GM18870 (cell line): ENCODE results near the gene SLC1A1.
A peak's percentile ranks its signal among the peaks of the same experiment; 100 is the strongest.
"Not testable (repeated sequence)": the region's sequence is repeated elsewhere in the genome, so short reads cannot be mapped to it uniquely, and the experiment has no call there.

ENCODE experiments used
- ATAC-seq: cut with Tn5 transposase; IDR thresholded peaks from one replicate; pipeline ENCODE4 v1.9.1; 2021; ENCODE audit warnings: moderate library complexity; ENCODE audit not compliant: unreplicated experiment

Gene SLC1A1

GRCh38 chr9:4540425-4540824, 50.2 kb downstream of the SLC1A1 start:
- no peak for ATAC-seq

GRCh38 chr9:4541281-4541680, 51.0 kb downstream of the SLC1A1 start:
- no peak for ATAC-seq

- ATAC-seq, result no peak
Observed at GRCh38 chr9:4541856-4542255, 51.6 kb downstream of the SLC1A1 start.

GRCh38 chr9:4544714-4545113, 54.4 kb downstream of the SLC1A1 start:
- not testable (repeated sequence) for ATAC-seq

- no peak for ATAC-seq
Observed at GRCh38 chr9:4547016-4547415, 56.7 kb downstream of the SLC1A1 start.

GRCh38 chr9:4548811-4549725, 58.8 kb downstream of the SLC1A1 start:
- no peak for ATAC-seq

GRCh38 chr9:4549751-4550295, 59.6 kb downstream of the SLC1A1 start:
- ATAC-seq, result no peak

- ATAC-seq, result no peak
Observed at GRCh38 chr9:4550777-4551484, 60.7 kb downstream of the SLC1A1 start.

GRCh38 chr9:4553951-4554381, 63.7 kb downstream of the SLC1A1 start:
- no peak for ATAC-seq

GRCh38 chr9:4555236-4555635, 65.0 kb downstream of the SLC1A1 start:
- no peak for ATAC-seq

- ATAC-seq, result no peak
Observed at GRCh38 chr9:4558371-4558998, 68.2 kb downstream of the SLC1A1 start.

- peak; percentile 71 for ATAC-seq
Observed at GRCh38 chr9:4559261-4560182, 69.3 kb downstream of the SLC1A1 start.

GRCh38 chr9:4563105-4563504, 72.8 kb downstream of the SLC1A1 start:
- no peak for ATAC-seq

GRCh38 chr9:4566806-4567205, 76.5 kb downstream of the SLC1A1 start:
- ATAC-seq, result no peak

GRCh38 chr9:4567601-4568000, 77.3 kb downstream of the SLC1A1 start:
- ATAC-seq, result no peak

- no peak for ATAC-seq
Observed at GRCh38 chr9:4569101-4569500, 78.8 kb downstream of the SLC1A1 start.

- no peak for ATAC-seq
Observed at GRCh38 chr9:4572184-4572826, 82.0 kb downstream of the SLC1A1 start.

GRCh38 chr9:4573176-4573575, 82.9 kb downstream of the SLC1A1 start:
- ATAC-seq, result no peak

- no peak for ATAC-seq
Observed at GRCh38 chr9:4573634-4574389, 83.5 kb downstream of the SLC1A1 start.
